ENCODE measurements around the gene MLLT1. TPM values are rescaled to one million over a fixed set of nuclear protein-coding genes. Genes with fewer than 3 reads are reported as not detected.

Gene MLLT1
- total RNA-seq, 2 experiments from 2014 or later = 30.6 to 31.3 TPM

- no peak overlapping the region for H3K27ac Mint-ChIP-seq
- no peak overlapping the region for H3K4me3 Mint-ChIP-seq
- CTCF ChIA-PET = interaction anchor here (1.4 kb wide), 1 partner anchor 17 kb away, joined by 5 read pairs; no protein-coding TSS in a partner anchor
- H3K27me3 Mint-ChIP-seq (ENCODE audit: low read depth) = no peaks in the 10 kb centered on the region
- DNase-seq = no peak
- H3K9me3 Mint-ChIP-seq = no peaks in the 10 kb centered on the region
- peaks cover 35% of the 10 kb centered on the region for H3K4me1 Mint-ChIP-seq (ENCODE audit: low read depth)
- peaks cover 3% of the 10 kb centered on the region for H3K36me3 Mint-ChIP-seq (ENCODE audit: low read depth)
- intact Hi-C loops (cut with micrococcal nuclease) = no loop called here
Observed at GRCh38 chr19:6236310-6237291, 43.2 kb downstream of the MLLT1 start.

- Mint-ChIP-seq H3K27me3 (ENCODE audit: low read depth) (no peaks in the 10 kb centered on the region), H3K9me3 (no peaks in the 10 kb centered on the region), H3K36me3 (ENCODE audit: low read depth) (peaks cover 3% of the 10 kb centered on the region), H3K27ac (no peak overlapping the region), H3K4me3 (no peak overlapping the region), H3K4me1 (ENCODE audit: low read depth) (peaks cover 35% of the 10 kb centered on the region)
- CTCF ChIA-PET = no interaction called here
- intact Hi-C loops (cut with micrococcal nuclease) = no loop called here
- no peak for DNase-seq
Observed at GRCh38 chr19:6235031-6235951, 44.5 kb downstream of the MLLT1 start.

GRCh38 chr19:6234527-6234926, 45.2 kb downstream of the MLLT1 start:
- H3K27me3 Mint-ChIP-seq (ENCODE audit: low read depth) = no peaks in the 10 kb centered on the region
- H3K4me1 Mint-ChIP-seq (ENCODE audit: low read depth) = peaks cover 31% of the 10 kb centered on the region
- H3K36me3 Mint-ChIP-seq (ENCODE audit: low read depth) = peaks cover 3% of the 10 kb centered on the region
- intact Hi-C loops (cut with micrococcal nuclease) = no loop called here
- no peak overlapping the region for H3K4me3 Mint-ChIP-seq
- no peaks in the 10 kb centered on the region for H3K9me3 Mint-ChIP-seq
- no peak for DNase-seq
- CTCF ChIA-PET = no interaction called here
- H3K27ac Mint-ChIP-seq = no peak overlapping the region

GRCh38 chr19:6233827-6234511, 45.8 kb downstream of the MLLT1 start:
- intact Hi-C loops (cut with micrococcal nuclease) = no loop called here
- H3K36me3 Mint-ChIP-seq (ENCODE audit: low read depth) = peaks cover 4% of the 10 kb centered on the region
- CTCF ChIA-PET = no interaction called here
- H3K9me3 Mint-ChIP-seq = no peaks in the 10 kb centered on the region
- H3K27me3 Mint-ChIP-seq (ENCODE audit: low read depth) = no peaks in the 10 kb centered on the region
- DNase-seq = no peak
- H3K4me3 Mint-ChIP-seq = no peak overlapping the region
- H3K4me1 Mint-ChIP-seq (ENCODE audit: low read depth) = peaks cover 26% of the 10 kb centered on the region
- H3K27ac Mint-ChIP-seq = no peak overlapping the region

- CTCF ChIA-PET = no interaction called here
- Mint-ChIP-seq H3K27me3 (ENCODE audit: low read depth) (no peaks in the 10 kb centered on the region), H3K36me3 (ENCODE audit: low read depth) (peaks cover 4% of the 10 kb centered on the region), H3K9me3 (no peaks in the 10 kb centered on the region), H3K4me1 (ENCODE audit: low read depth) (peaks cover 23% of the 10 kb centered on the region), H3K4me3 (no peak overlapping the region), H3K27ac (no peak overlapping the region)
- intact Hi-C loops (cut with micrococcal nuclease) = no loop called here
- no peak for DNase-seq
Observed at GRCh38 chr19:6233056-6233826, 46.5 kb downstream of the MLLT1 start.

GRCh38 chr19:6232601-6233055, 47.1 kb downstream of the MLLT1 start:
- Mint-ChIP-seq H3K27me3 (ENCODE audit: low read depth) (no peaks in the 10 kb centered on the region), H3K36me3 (ENCODE audit: low read depth) (peaks cover 4% of the 10 kb centered on the region), H3K4me1 (ENCODE audit: low read depth) (peaks cover 18% of the 10 kb centered on the region), H3K4me3 (no peak overlapping the region), H3K9me3 (no peaks in the 10 kb centered on the region), H3K27ac (no peak overlapping the region)
- no peak for DNase-seq
- intact Hi-C loops (cut with micrococcal nuclease) = no loop called here
- CTCF ChIA-PET = no interaction called here

- Mint-ChIP-seq H3K4me1 (ENCODE audit: low read depth) (peaks cover 16% of the 10 kb centered on the region), H3K36me3 (ENCODE audit: low read depth) (peaks cover 7% of the 10 kb centered on the region), H3K4me3 (no peak overlapping the region), H3K27ac (no peak overlapping the region), H3K27me3 (ENCODE audit: low read depth) (no peaks in the 10 kb centered on the region), H3K9me3 (no peaks in the 10 kb centered on the region)
- no peak for DNase-seq
- intact Hi-C loops (cut with micrococcal nuclease) = no loop called here
- CTCF ChIA-PET = interaction anchor here (1.5 kb wide), 1 partner anchor 13 kb away, joined by 6 read pairs; no protein-coding TSS in a partner anchor
Observed at GRCh38 chr19:6230991-6231448, 48.8 kb downstream of the MLLT1 start.

GRCh38 chr19:6229951-6230712, 49.6 kb downstream of the MLLT1 start:
- Mint-ChIP-seq H3K36me3 (ENCODE audit: low read depth) (peaks cover 8% of the 10 kb centered on the region), H3K9me3 (no peaks in the 10 kb centered on the region), H3K4me1 (ENCODE audit: low read depth) (peaks cover 8% of the 10 kb centered on the region), H3K27ac (no peak overlapping the region), H3K4me3 (no peak overlapping the region), H3K27me3 (ENCODE audit: low read depth) (no peaks in the 10 kb centered on the region)
- CTCF ChIA-PET = interaction anchor here (0.6 to 1.5 kb wide), 2 partner anchors 12 to 451 kb away, joined by 4 to 6 read pairs; no protein-coding TSS in a partner anchor
- intact Hi-C loops (cut with micrococcal nuclease) = no loop called here
- DNase-seq = no peak

- no peaks in the 10 kb centered on the region for H3K27me3 Mint-ChIP-seq (ENCODE audit: low read depth)
- no peak for DNase-seq
- CTCF ChIA-PET = no interaction called here
- no peak overlapping the region for H3K4me3 Mint-ChIP-seq
- no peak overlapping the region for H3K27ac Mint-ChIP-seq
- intact Hi-C loops (cut with micrococcal nuclease) = no loop called here
- peaks cover under 1% of the 10 kb centered on the region for H3K4me1 Mint-ChIP-seq (ENCODE audit: low read depth)
- no peaks in the 10 kb centered on the region for H3K9me3 Mint-ChIP-seq
- peaks cover 8% of the 10 kb centered on the region for H3K36me3 Mint-ChIP-seq (ENCODE audit: low read depth)
Observed at GRCh38 chr19:6229216-6229913, 50.4 kb downstream of the MLLT1 start.

GRCh38 chr19:6228551-6229215, 51.1 kb downstream of the MLLT1 start:
- H3K9me3 Mint-ChIP-seq = no peaks in the 10 kb centered on the region
- DNase-seq = no peak
- H3K4me3 Mint-ChIP-seq = no peak overlapping the region
- H3K4me1 Mint-ChIP-seq (ENCODE audit: low read depth) = no peaks in the 10 kb centered on the region
- CTCF ChIA-PET = no interaction called here
- peaks cover 8% of the 10 kb centered on the region for H3K36me3 Mint-ChIP-seq (ENCODE audit: low read depth)
- intact Hi-C loops (cut with micrococcal nuclease) = no loop called here
- no peak overlapping the region for H3K27ac Mint-ChIP-seq
- H3K27me3 Mint-ChIP-seq (ENCODE audit: low read depth) = no peaks in the 10 kb centered on the region

All from activated naive CD4-positive, alpha-beta T cell treated with anti-CD3 and anti-CD28 coated beads for 36 hours (primary cell).